SK-N-SH (cell line): ENCODE data around the gene SPON1.

Experiments used
- EP300 ChIP-seq, 2 experiments: IDR thresholded peaks; 2 replicates each; pipeline versions ENCODE4 v1.4.0 to v1.6.1; 2012; ENCODE audit warnings: borderline replicate concordance in 1 of 2, low read depth in 1 of 2, low read length in 1 of 2
- JUND ChIP-seq: IDR thresholded peaks from 2 replicates; pipeline ENCODE4 v1.4.0; 2012
- POLR2AphosphoS5 ChIP-seq: IDR thresholded peaks from 2 replicates; pipeline ENCODE4 v1.6.1; 2012; ENCODE audit warnings: low read depth, low read length
- RAD21 ChIP-seq: IDR thresholded peaks from 2 replicates; pipeline ENCODE4 v1.6.1; 2012; ENCODE audit warnings: mild to moderate bottlenecking, low read length
- RCOR1 ChIP-seq: fragments of 150-350 bp; IDR thresholded peaks from 2 replicates; pipeline ENCODE4 v1.6.1; 2017; ENCODE audit warnings: antibody characterized with exemption, low read length
- RFX5 ChIP-seq: IDR thresholded peaks from 2 replicates; pipeline ENCODE4 v1.6.1; 2012; ENCODE audit warnings: mild to moderate bottlenecking, improper control_type of control experiment, low read length
- SIN3A ChIP-seq: IDR thresholded peaks from 2 replicates; pipeline ENCODE4 v1.6.1; 2012; ENCODE audit warnings: low read depth, mild to moderate bottlenecking, low read length, moderate library complexity, borderline replicate concordance
- YY1 ChIP-seq: IDR thresholded peaks from 2 replicates; pipeline ENCODE4 v1.4.0; 2012; ENCODE audit warnings: low read depth, mild to moderate bottlenecking
- TF ChIP-seq, protein P1 (sequence below): fragments of 200-600 bp; sonication (generic); IDR thresholded peaks from 2 replicates; pipeline ENCODE4 v1.6.1; 2017; ENCODE audit warnings: antibody characterized with exemption, mild to moderate bottlenecking, moderate library complexity

DNA sequence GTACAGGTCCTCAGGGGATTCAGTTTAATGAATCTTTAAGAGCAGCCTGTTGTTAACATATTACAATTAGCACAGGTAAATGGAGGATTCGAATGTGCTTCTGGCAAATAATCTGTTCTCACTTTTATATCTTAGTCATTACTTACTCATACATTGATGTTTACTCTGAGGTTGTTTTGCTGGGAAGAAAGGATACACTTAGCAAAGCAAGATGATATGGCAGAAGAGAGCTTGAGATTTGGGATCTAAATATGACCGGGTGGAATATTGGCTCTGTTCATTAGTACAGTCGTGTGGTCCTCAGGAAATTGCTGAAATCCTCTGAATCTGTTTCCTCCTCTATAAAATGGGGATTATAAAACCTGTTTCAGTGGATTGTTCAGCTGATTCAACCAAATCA lies 59.7 kb downstream of the SPON1 start:
- TF ChIP-seq SIN3A (no peak), RAD21 (no peak), EP300 (IDR thresholded peaks at IDR 0.05; ENCODE audit: borderline replicate concordance in 1 of 2, low read depth in 1 of 2, low read length in 1 of 2) (no peak), RCOR1 (no peak), POLR2AphosphoS5 (no peak), RFX5 (no peak), JUND (no peak), YY1 (no peak)
- TF ChIP-seq, protein P1, sequence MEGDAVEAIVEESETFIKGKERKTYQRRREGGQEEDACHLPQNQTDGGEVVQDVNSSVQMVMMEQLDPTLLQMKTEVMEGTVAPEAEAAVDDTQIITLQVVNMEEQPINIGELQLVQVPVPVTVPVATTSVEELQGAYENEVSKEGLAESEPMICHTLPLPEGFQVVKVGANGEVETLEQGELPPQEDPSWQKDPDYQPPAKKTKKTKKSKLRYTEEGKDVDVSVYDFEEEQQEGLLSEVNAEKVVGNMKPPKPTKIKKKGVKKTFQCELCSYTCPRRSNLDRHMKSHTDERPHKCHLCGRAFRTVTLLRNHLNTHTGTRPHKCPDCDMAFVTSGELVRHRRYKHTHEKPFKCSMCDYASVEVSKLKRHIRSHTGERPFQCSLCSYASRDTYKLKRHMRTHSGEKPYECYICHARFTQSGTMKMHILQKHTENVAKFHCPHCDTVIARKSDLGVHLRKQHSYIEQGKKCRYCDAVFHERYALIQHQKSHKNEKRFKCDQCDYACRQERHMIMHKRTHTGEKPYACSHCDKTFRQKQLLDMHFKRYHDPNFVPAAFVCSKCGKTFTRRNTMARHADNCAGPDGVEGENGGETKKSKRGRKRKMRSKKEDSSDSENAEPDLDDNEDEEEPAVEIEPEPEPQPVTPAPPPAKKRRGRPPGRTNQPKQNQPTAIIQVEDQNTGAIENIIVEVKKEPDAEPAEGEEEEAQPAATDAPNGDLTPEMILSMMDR, result no peak
